BJ (cell line): ENCODE measurements around the gene AGTPBP1. TPM values are rescaled to one million over a fixed set of nuclear protein-coding genes. Genes with fewer than 3 reads are reported as not detected.

Experiments
- CTCF ChIA-PET: fragments of 350-600 bp; formaldehyde crosslinking; extraction: SDS; loops from one replicate; lab custom pipeline; 2021; ENCODE audit warnings: antibody characterized with exemption, inconsistent platforms; lab: Yijun Ruan, JAX
- POLR2A ChIA-PET: fragments of 300-600 bp; sonication (Branson Sonifier 250); formaldehyde crosslinking; extraction: SDS; loops from one replicate; lab custom pipeline; 2021; ENCODE audit warnings: antibody characterized with exemption; lab: Charles Lee
- DNase-seq: peaks from one replicate; pipeline ENCODE4 v3.0.0-alpha.2; 2011; ENCODE audit warnings: low read depth
- H3K27me3 ChIP-seq: 2 replicates; pipeline ENCODE4 v1.6.0; 2011; ENCODE audit warnings: low read length; ENCODE audit not compliant: control insufficient read depth, insufficient read depth
- H3K36me3 ChIP-seq: 2 replicates; pipeline ENCODE4 v1.5.1; 2011; ENCODE audit warnings: low read length; ENCODE audit not compliant: control insufficient read depth, insufficient read depth
- H3K4me3 ChIP-seq: 2 replicates; pipeline ENCODE4 v1.5.1; 2011; ENCODE audit warnings: low read depth, mild to moderate bottlenecking, control low read depth, low read length
- polyA plus RNA-seq: library from polyadenylated mRNA; depleted of rRNA; stranded (reverse); fragments of >200 nt; gene quantifications from 2 replicates; pipeline ENCODE4 v1.2.3, GENCODE V29; 2011
- TF ChIP-seq, protein P1 (sequence below): IDR thresholded peaks from 2 replicates; pipeline ENCODE4 v1.5.1; 2011; ENCODE audit warnings: low read depth, mild to moderate bottlenecking, control low read depth, inconsistent platforms, low read length, moderate library complexity; ENCODE audit not compliant: insufficient read depth

AGTPBP1 gene
- polyA plus RNA-seq, 1 experiment = 2.5 TPM

DNA sequence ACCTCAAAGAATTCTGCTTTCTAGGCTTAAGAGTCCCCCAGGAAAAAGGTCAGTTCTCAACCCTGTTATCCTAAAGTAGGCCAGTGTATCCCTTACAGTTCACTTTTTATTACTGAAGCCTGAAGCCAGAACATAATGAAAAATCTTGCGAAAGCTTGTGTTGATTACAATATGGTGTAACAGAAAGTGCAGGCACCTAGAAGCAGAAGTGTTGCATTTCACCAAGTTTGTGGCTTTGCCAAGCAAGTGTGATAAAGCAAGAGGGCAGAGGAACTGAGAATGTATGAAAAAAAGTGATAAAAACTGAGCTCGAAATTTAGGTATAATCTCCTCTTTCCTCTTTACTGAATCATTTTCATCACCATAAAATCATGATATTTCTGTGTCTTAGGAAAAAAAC, 26.2 kb downstream of the AGTPBP1 start:
- TF ChIP-seq, protein P1, sequence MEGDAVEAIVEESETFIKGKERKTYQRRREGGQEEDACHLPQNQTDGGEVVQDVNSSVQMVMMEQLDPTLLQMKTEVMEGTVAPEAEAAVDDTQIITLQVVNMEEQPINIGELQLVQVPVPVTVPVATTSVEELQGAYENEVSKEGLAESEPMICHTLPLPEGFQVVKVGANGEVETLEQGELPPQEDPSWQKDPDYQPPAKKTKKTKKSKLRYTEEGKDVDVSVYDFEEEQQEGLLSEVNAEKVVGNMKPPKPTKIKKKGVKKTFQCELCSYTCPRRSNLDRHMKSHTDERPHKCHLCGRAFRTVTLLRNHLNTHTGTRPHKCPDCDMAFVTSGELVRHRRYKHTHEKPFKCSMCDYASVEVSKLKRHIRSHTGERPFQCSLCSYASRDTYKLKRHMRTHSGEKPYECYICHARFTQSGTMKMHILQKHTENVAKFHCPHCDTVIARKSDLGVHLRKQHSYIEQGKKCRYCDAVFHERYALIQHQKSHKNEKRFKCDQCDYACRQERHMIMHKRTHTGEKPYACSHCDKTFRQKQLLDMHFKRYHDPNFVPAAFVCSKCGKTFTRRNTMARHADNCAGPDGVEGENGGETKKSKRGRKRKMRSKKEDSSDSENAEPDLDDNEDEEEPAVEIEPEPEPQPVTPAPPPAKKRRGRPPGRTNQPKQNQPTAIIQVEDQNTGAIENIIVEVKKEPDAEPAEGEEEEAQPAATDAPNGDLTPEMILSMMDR = no peak
- H3K4me3 ChIP-seq = no peak overlapping the region
- ChIA-PET CTCF (interaction anchor here (1.4 kb wide), 1 partner anchor 17 kb away, joined by 3 read pairs; no protein-coding TSS in a partner anchor), POLR2A (no interaction called here)
- no peak for DNase-seq
- no peaks in the 10 kb centered on the region for H3K27me3 ChIP-seq
- H3K36me3 ChIP-seq = no peaks in the 10 kb centered on the region

DNA sequence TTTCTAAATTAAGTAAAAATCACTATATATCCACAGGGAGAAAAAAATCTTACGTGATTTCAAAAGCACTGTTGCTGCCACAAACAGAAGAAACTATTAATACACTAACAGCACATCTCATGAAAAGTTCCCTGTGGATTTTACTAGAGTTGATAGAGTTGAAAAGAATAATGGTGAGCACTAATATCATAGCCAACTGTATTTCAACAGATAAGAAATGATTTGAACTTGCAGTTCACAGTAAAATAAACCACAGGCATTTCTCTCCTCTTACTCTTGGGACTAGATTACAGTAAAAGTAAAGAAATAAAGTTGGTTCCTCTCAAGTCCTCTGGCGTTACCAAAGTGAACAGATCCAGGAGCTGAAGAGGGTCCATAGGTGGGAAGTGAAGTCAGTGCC, 27.9 kb downstream of the AGTPBP1 start:
- CTCF ChIA-PET = no interaction called here
- POLR2A ChIA-PET = no interaction called here
- H3K27me3 ChIP-seq = no peaks in the 10 kb centered on the region

DNA sequence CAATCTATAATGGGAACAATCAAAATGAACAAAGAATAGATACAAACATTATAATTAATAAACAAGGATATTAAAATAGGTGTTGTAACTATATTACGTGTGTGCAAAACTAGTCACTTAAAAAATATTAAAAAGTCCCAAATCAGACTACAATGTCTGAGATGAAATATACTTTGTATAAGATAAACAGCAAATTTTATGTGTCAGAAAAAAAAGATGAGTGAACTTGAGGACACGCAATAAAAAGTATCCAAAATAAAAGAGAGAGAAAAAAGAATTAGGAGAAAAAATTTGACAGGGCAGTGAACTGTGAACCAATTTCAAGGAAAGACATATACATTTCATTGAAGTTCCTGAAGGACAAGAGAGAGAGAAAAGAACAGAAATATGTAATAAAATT, 37.0 kb downstream of the AGTPBP1 start:
- TF ChIP-seq, protein P1 = no peak
- ChIA-PET CTCF (no interaction called here), POLR2A (no interaction called here)
- no peaks in the 10 kb centered on the region for H3K36me3 ChIP-seq
- H3K27me3 ChIP-seq = no peaks in the 10 kb centered on the region
- no peak for DNase-seq
- H3K4me3 ChIP-seq = no peak overlapping the region

More for the DNA sequence above, 27.9 kb downstream of the AGTPBP1 start:
- DNase-seq = no peak
- TF ChIP-seq, protein P1 = no peak
- no peak overlapping the region for H3K4me3 ChIP-seq
- no peaks in the 10 kb centered on the region for H3K36me3 ChIP-seq

DNA sequence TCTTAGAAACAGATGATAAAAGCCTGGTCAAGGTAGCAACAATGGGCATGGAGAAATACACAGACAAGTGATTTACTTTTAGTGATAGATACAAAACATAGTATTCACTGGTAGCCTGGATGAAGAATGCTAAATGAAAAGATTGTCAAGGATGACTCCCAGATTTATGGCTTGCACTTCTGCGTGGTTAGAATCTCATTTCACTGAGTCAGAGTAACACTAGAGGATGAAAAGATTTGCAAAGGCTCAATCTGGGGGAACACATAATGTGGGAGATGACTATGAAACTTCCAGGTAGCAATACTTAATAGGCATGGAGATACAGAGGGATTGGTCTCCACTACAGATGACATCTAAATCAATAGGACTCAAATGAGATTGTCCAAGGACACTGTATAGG, 38.4 kb downstream of the AGTPBP1 start:
- H3K36me3 ChIP-seq = no peaks in the 10 kb centered on the region
- ChIA-PET CTCF (no interaction called here), POLR2A (no interaction called here)
- TF ChIP-seq, protein P1 = no peak
- no peak overlapping the region for H3K4me3 ChIP-seq
- no peak for DNase-seq
- H3K27me3 ChIP-seq = no peaks in the 10 kb centered on the region

DNA sequence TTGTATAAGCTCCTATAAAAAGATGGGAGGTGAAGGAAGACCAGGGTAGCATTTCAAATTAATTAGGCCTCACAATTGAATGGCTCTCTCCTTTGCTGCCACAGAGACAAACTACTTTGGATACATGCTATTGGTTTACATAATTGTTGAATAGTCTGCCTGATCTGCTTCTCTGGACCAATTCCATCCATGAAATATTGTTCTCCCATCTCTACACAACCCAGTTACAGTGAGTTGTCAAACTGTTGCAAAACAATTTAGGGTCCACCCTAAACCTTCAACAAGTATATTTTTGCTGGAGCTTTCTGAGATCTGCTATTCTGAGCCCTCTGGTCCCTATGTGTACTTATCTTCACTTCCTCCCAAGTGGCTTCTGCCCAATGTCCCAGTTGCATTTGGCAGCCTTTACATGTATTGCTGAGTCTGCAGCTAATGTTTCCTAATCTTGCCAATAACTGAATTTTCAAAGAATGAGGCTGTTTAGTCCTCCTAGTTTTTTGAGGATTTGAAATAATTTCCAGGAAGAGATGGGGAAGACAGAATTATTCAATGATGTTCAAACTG, 38.9 kb downstream of the AGTPBP1 start:
- POLR2A ChIA-PET = no interaction called here
- no peak overlapping the region for H3K4me3 ChIP-seq
- no peaks in the 10 kb centered on the region for H3K27me3 ChIP-seq
- H3K36me3 ChIP-seq = no peaks in the 10 kb centered on the region
- TF ChIP-seq, protein P1 = no peak
- CTCF ChIA-PET = no interaction called here
- no peak for DNase-seq
